Cerebellar nuclear complex (tissue), 1 donor: ENCODE measurements around the gene BRD7.

Source experiments
- DNase-seq, 2 experiments: peaks; one replicate each; lab custom pipeline; 2025; lab: John Stamatoyannopoulos, UW

Gene BRD7

GRCh38 chr16:50303041-50303604, 65.7 kb downstream of the BRD7 start:
- no peak for DNase-seq

GRCh38 chr16:50302472-50303005, 66.2 kb downstream of the BRD7 start:
- no peak for DNase-seq

GRCh38 chr16:50301626-50302471, 66.9 kb downstream of the BRD7 start:
- no peak for DNase-seq

GRCh38 chr16:50300942-50301625, 67.7 kb downstream of the BRD7 start:
- no peak for DNase-seq

- DNase-seq: no peak
These were observed 69.2 kb downstream of the BRD7 start for GRCh38 chr16:50299508-50300105.

GRCh38 chr16:50298591-50299507, 69.9 kb downstream of the BRD7 start:
- no peak for DNase-seq

- DNase-seq: no peak
These were observed 70.7 kb downstream of the BRD7 start for GRCh38 chr16:50298075-50298460.

- DNase-seq: no peak
These were observed 71.3 kb downstream of the BRD7 start for GRCh38 chr16:50297301-50298074.

- DNase-seq: no peak
These were observed 72.0 kb downstream of the BRD7 start for GRCh38 chr16:50296807-50297206.

GRCh38 chr16:50295541-50296132, 73.2 kb downstream of the BRD7 start:
- no peak for DNase-seq

- DNase-seq: no peak
These were observed 73.8 kb downstream of the BRD7 start for GRCh38 chr16:50294955-50295354.

GRCh38 chr16:50293994-50294855, 74.6 kb downstream of the BRD7 start:
- no peak for DNase-seq

- no peak for DNase-seq
These were observed 75.6 kb downstream of the BRD7 start for GRCh38 chr16:50293041-50293783.

- DNase-seq: no peak
These were observed 76.2 kb downstream of the BRD7 start for GRCh38 chr16:50292566-50292948.

GRCh38 chr16:50291719-50292565, 76.8 kb downstream of the BRD7 start:
- no peak for DNase-seq

GRCh38 chr16:50290856-50291255, 77.9 kb downstream of the BRD7 start:
- DNase-seq: no peak

GRCh38 chr16:50289950-50290764, 78.6 kb downstream of the BRD7 start:
- DNase-seq: no peak
